Measurements from ENCODE around the gene RIMBP2. TPM values are rescaled to one million over a fixed set of nuclear protein-coding genes. Genes with fewer than 3 reads are reported as not detected.
"Not testable (repeated sequence)": the region's sequence is repeated elsewhere in the genome, so short reads cannot be mapped to it uniquely, and the experiment has no call there.

RIMBP2 gene
- total RNA-seq, 1 donor from 2014 or later: not detected

GRCh38 chr12:130706885-130707570 is 9.1 kb downstream of the RIMBP2 start:
- DNase-seq (ENCODE audit: extremely low read depth, low read depth, low spot score): no peak

GRCh38 chr12:130706311-130706710 is 9.8 kb downstream of the RIMBP2 start:
- DNase-seq (ENCODE audit: extremely low read depth, low read depth, low spot score): no peak

- no peak for DNase-seq (ENCODE audit: extremely low read depth, low read depth, low spot score)
These were observed 10.8 kb downstream of the RIMBP2 start for GRCh38 chr12:130705178-130705822.

GRCh38 chr12:130704606-130705005 is 11.5 kb downstream of the RIMBP2 start:
- no peak for DNase-seq (ENCODE audit: extremely low read depth, low read depth, low spot score)

- DNase-seq (ENCODE audit: extremely low read depth, low read depth, low spot score): no peak
These were observed 12.2 kb downstream of the RIMBP2 start for GRCh38 chr12:130703733-130704375.

- DNase-seq (ENCODE audit: extremely low read depth, low read depth, low spot score): no peak
These were observed 12.9 kb downstream of the RIMBP2 start for GRCh38 chr12:130702966-130703732.

- DNase-seq (ENCODE audit: extremely low read depth, low read depth, low spot score): no peak
These were observed 14.7 kb downstream of the RIMBP2 start for GRCh38 chr12:130701402-130701744.

GRCh38 chr12:130700492-130701401 is 15.4 kb downstream of the RIMBP2 start:
- DNase-seq (ENCODE audit: extremely low read depth, low read depth, low spot score): no peak

- DNase-seq (ENCODE audit: extremely low read depth, low read depth, low spot score): no peak
These were observed 18.0 kb downstream of the RIMBP2 start for GRCh38 chr12:130698106-130698505.

- DNase-seq (ENCODE audit: extremely low read depth, low read depth, low spot score): no peak
These were observed 19.6 kb downstream of the RIMBP2 start for GRCh38 chr12:130696379-130697100.

GRCh38 chr12:130695061-130695460 is 21.0 kb downstream of the RIMBP2 start:
- no peak for DNase-seq (ENCODE audit: extremely low read depth, low read depth, low spot score)

- DNase-seq (ENCODE audit: extremely low read depth, low read depth, low spot score): no peak
These were observed 26.4 kb downstream of the RIMBP2 start for GRCh38 chr12:130689408-130690405.

GRCh38 chr12:130688999-130689398 is 27.1 kb downstream of the RIMBP2 start:
- DNase-seq (ENCODE audit: extremely low read depth, low read depth, low spot score): not testable (repeated sequence)

- no peak for DNase-seq (ENCODE audit: extremely low read depth, low read depth, low spot score)
These were observed 28.0 kb downstream of the RIMBP2 start for GRCh38 chr12:130687796-130688778.

GRCh38 chr12:130687190-130687589 is 28.9 kb downstream of the RIMBP2 start:
- DNase-seq (ENCODE audit: extremely low read depth, low read depth, low spot score): no peak

GRCh38 chr12:130686511-130686991 is 29.5 kb downstream of the RIMBP2 start:
- DNase-seq (ENCODE audit: extremely low read depth, low read depth, low spot score): no peak

GRCh38 chr12:130685850-130686249 is 30.2 kb downstream of the RIMBP2 start:
- no peak for DNase-seq (ENCODE audit: extremely low read depth, low read depth, low spot score)

Measured in glomerular endothelial cell (primary cell).